GM19455 (cell line): ENCODE results near the gene MTA2.
A peak's percentile ranks its signal among the peaks of the same experiment; 100 is the strongest.

Experiments
- ATAC-seq: cut with Tn5 transposase; IDR thresholded peaks from one replicate; pipeline ENCODE4 v1.9.1; 2021; ENCODE audit not compliant: unreplicated experiment

MTA2 gene

DNA sequence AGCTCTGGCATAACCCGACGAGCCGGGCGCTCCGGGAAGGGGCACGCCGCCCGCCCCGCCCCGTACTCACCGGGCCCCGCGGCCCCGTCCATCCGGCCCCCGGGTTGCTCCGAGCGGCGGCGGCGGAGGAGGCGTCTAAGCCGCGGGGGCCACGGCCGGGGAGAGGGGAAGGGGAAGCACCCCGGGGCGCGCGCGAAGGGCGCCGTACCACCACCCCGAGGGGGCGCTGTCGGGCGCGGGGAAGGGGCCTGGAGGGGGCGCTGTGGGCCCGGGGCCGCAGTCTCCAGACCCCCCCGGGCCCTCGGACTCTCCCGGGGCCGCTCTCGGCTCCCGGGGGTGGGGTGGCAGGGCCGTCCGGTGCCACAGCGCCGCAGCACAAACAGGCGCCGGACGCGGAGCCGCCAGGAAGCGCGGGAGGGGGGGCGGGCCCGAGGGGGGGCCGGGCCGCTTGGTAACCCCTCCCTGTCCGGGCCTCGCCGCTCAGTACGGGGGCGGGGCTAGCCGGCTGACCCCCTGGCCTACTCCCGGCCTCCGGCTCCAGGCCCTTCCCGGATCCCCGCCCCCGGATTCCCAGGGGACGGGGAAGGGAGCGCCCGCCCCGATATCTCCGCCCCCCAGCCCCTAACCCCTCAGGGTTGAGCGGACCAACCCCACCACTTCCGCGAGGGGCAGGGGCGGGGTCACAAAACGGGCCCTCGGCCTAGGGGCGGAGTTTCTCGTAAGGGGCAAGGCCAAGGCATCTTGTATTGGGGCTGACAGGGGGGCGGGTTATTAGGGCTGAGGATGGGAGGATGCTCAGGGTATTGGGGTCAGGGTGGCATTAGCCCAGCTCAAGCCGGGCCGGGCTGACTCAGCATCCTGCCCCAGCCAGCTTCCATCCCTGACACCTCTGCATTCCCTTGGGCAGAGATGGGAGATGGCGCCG lies 11.0 kb upstream of the MTA2 start, which contains the start of the genes EML3 and ROM1:
Gene EML3, minus strand, starts transcription at position 410 of the 925 bp plus-strand sequence. Its CDS starts 318 bp downstream, at position 92.
Gene ROM1, plus strand, starts transcription at position 892 of the 925 bp plus-strand sequence. Its CDS starts 25 bp downstream, at position 917.
- ATAC-seq, result peak; percentile 72

DNA sequence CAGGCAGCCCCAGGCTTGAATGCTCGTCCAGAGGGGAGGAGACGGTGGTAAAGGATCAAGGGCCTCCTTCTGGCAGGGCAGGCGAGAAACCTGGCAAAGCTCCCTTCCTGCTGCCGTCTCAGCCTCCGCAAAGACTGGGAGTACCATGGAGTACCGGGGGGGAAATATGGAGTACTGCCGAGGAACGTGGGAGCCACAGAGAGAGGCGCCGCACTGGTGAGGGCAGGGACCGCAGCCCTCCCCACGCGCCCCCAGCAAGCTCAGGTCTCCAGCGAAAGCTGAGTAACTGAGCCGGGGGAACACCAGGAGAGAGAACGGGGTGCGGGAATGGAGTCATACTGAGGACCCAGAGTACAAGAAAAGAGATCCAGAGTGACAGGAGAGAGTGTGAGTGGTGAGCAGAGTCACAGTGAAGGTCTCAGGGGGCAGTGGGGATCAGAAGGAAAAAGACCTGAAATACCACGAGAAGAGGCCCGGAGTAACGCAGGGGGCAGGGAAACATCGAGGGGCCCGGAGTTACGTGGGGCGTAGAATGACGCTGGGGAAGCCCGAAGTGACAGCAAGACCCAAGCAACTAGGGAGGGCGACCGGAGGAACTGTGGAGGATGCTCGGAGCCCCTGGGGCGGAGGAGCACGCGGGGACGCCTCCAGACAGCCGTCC lies 10.2 kb upstream of the MTA2 start:
- peak; percentile 23 for ATAC-seq

DNA sequence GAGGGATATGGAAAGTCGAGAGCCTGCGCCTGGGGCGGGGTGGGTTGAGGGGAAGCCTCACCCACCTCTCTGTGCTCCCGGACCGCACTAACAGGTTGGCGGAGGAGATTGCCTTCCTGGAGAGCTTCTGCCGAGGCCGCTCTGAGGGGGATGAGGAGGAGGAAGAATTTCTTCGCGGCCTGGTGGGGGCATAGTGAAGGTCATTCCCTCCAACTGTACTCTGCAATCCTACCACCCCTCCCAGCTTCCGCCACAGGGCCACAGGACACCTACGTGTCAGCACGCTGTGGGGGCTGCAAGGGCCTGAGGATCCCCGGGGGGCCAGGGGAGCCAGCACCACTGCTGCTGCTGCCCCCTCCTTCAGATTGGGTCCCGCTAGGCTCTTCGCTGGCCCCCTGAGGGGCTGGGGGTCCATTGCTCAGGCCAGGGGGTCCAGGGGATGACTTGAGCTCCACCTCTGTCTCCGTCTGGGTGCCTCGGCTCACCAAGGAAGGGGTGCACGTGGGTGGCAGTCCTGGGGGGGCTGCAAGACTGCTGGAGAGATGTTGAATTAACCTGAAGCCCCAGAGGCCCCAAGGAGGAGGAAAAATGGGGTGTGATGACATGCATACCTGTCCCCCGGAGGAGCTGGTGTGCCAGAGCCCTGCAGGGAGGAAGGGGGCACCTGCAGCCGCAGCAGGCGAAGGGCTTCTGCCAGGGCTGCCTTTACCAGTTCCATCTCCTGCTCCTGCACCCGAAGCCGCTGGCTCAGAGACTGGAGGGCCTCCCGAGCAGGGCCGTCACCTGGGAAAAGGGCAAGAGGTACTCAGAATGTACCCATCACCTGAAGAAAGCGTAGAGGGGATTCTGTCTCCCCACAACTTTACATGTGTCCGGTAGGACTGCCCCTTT lies 9.4 kb upstream of the MTA2 start:
- no peak for ATAC-seq

GRCh38 chr11:62610403-62610802 lies 8.7 kb upstream of the MTA2 start:
- ATAC-seq, result no peak

DNA sequence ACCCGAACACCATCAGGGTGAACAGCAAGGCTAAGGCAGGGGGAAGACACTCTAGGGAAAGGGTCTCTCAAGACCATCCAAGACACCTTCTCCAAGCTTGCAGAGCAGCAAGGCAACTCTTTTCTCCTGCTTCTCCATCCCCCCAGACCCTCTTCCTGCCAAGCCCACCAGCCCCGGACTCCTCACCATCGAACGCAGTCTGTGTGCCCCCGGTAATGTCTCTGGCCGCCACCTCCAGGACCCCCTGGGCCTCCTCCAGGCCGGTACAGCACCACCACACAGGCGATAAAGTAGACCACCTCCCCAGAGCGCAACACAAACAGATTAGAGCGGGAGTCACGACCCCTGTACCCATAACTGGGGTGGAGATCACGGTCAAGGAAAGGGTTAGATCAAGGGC lies 7.1 kb upstream of the MTA2 start:
- no peak for ATAC-seq

DNA sequence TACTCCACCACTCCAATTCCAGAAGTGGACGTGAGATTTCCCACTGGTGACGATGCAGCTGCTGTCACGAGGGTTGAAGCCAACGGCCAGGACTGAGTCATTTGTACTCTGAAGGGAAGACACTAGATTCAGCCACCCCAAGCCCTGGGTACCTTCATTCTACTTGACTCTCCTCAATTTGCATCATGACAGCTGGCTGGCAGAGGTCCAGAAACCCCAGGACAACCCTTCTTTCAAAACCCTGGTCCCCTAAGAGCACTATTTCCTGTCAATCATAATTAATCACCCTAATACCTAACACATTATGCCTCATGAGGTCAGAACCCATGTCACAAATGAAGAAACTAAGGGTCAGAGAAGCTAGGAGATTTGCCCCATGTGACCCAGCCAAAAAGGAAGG lies 6.0 kb upstream of the MTA2 start:
- no peak for ATAC-seq

GRCh38 chr11:62605902-62606301 lies 4.2 kb upstream of the MTA2 start:
- no peak for ATAC-seq

GRCh38 chr11:62605467-62605866 lies 3.8 kb upstream of the MTA2 start:
- no peak for ATAC-seq

- no peak for ATAC-seq
These were observed 2.9 kb upstream of the MTA2 start for GRCh38 chr11:62604460-62605120.

GRCh38 chr11:62603776-62604299 lies 2.2 kb upstream of the MTA2 start:
- no peak for ATAC-seq

DNA sequence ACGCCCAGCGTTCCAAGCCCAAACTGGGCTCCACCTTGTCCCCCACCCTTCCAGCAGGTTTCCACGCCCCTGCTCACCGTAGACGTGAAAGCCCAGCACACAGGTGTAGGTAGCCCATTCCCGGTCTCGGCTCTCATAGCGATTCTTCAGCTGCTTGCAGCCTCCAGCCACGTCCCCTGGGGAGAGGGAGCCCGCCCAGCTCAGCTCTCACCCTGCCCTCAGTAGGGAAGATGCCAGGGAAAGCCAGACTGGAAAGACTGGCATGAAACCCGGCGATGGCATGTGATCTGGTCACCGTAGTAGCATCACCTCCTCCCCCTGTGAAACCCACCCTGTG lies 1.4 kb upstream of the MTA2 start:
- no peak for ATAC-seq

DNA sequence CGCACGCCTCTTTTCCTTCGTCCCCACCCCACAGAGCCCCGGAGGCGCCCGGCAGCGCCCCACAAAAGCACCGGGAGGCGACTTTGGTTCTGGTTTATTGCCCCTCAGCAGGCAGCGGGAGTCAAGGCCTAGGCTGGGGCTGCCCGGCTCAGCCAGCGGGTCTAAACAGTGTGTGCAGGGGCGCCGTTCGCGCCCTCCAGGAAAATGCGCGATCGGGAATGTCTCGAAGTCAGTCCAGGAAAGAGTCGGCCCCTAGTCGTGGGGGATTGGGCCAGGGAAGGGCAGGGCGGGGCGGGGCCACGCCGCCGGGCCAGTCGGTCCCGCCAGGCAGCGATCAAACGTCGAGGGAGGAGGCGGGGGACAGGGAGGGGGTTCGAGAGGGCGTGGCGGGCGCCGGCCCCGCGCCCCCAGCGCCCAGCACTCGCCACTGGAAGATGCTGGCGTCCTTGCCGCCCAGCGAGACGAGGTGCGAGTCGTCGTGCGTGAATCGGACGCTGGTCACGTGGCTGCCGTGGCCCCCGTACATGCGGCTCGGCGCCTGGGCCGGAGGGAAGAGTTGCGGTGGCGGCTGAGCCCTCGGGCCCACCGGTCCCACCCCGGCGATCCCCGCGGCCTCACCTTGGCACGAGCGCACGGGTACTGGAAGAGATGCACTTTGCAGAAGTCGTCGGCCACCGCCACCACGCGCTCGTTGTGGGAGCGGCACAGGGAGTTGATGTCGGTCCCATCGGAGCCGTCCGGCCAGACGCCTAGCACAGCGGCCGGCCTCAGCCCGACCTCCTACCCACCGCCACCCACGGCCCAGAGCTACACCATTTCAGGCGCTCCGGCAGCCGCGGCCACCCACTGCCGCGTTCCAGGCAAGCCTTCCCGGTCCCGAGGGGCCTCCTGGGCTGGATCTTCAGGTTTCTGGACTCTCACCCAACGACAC lies 741 bp upstream of the MTA2 start:
- no peak for ATAC-seq

DNA sequence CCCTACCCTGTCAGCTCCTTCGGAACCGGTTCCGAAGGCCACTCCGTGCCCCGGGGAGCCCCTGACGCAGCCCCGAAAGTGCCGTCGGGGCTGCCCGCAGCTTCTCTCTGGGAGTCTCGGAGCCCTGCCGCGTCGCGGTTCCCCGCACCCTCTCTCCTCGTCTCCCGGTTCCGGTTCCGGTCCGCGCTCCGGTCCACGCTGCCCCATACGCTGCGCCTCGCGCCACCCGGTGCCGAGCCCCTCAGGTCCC lies 618 bp downstream of the MTA2 start:
- peak; percentile 9 for ATAC-seq

DNA sequence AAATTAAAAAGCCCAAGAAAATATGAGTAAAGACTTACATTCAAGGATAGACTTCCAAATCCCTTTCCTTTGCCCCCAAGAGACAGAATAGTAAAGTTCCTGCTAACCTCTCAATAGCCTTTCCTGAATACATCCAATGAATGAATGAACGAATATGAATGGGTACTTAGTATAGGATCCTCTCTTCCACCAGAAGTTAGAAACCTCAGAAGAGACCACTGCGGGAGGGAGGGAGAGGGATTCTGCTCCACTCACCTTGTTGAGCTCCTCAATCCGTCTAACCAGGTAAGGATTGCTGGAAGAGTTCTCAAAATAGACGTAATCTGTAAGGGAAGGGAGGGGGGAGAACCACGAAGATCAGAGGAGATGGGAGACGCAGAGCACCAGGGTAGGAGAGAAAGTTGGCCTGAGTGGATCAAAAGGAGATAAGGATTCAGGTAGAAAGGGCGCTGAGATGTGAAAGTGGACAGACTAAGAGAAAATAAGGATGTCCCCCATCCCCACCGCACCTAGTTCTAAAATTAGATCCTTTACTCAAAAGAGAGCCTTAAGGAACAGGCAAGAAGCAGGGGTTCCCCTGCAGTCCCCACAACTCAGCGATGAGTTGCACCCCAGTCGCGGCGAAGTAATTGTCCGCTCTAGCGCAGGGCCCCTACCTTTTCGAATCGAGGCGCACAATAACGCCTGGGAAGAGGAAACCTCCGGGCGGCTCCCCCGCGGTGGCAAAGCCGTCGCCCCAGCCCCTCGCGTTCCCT lies 1.1 kb downstream of the MTA2 start:
- no peak for ATAC-seq

GRCh38 chr11:62599901-62600300 lies 1.8 kb downstream of the MTA2 start:
- ATAC-seq, result no peak

DNA sequence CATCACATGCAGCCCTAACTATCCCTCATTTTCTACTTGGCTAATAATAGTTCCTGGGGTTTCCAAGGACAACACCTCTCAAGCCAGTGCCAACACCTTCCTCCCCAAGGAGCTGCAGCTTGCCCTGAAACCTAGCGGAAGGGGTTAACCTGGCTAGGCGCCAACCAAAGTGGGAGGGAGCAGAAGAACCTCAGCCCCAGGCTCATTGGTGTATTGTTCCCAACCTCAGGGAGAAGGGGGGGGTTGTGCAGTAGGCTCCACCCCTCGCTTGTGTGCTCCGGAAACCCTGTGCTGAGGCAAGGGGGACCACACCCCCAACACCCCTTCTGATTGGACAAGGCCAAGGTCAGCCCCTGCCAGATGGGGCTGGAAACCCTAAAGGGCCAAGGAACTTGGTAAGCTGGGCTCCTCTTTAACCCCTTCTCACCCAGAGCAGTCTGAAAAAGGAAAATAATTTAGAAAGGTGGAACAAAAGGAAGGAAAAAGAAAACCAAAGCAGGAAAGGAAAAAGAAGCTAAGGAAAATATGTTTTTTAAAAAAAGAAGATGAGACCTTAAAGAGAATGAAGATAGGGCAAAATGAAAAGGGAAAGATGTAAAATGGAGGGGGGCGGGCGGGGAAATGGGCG lies 2.5 kb downstream of the MTA2 start:
- peak; percentile 47 for ATAC-seq

- no peak for ATAC-seq
These were observed 6.5 kb downstream of the MTA2 start for GRCh38 chr11:62595124-62595523.

- ATAC-seq, result no peak
These were observed 8.1 kb downstream of the MTA2 start for GRCh38 chr11:62593434-62594044.
